ENCODE measurements around the gene LMF2.
A peak's percentile ranks its signal among the peaks of the same experiment; 100 is the strongest.
"Not testable (repeated sequence)": the region's sequence is repeated elsewhere in the genome, so short reads cannot be mapped to it uniquely, and the experiment has no call there.

The LMF2 gene

GRCh38 chr22:50507421-50507990 is at the start of gene LMF2:
LMF2 (minus strand) TSS chr22:50507702; CDS start chr22:50507675, 27 bp downstream.
- DNase-seq: peak; percentile 55

GRCh38 chr22:50556703-50557102 is 49.2 kb upstream of the LMF2 start:
- DNase-seq: no peak

DNA sequence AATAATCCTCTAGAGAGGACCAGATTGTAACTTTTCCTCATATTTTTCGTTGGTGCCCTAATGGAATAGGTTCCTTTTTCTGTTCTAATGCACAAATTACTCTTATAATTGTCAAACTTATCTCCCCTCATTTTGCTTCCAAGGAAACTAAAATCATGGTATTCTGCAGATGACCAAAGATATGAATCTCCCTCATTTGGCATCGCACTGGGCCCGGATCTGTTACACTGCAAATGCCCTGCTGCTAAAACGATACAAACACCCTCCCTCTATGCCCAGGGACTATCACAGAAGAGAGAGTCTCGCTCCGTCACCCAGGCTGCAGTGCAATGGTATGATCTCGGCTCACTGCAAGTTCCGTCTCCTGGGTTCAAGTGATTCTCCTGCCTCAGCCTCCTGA is 45.8 kb upstream of the LMF2 start:
- no peak for DNase-seq

DNA sequence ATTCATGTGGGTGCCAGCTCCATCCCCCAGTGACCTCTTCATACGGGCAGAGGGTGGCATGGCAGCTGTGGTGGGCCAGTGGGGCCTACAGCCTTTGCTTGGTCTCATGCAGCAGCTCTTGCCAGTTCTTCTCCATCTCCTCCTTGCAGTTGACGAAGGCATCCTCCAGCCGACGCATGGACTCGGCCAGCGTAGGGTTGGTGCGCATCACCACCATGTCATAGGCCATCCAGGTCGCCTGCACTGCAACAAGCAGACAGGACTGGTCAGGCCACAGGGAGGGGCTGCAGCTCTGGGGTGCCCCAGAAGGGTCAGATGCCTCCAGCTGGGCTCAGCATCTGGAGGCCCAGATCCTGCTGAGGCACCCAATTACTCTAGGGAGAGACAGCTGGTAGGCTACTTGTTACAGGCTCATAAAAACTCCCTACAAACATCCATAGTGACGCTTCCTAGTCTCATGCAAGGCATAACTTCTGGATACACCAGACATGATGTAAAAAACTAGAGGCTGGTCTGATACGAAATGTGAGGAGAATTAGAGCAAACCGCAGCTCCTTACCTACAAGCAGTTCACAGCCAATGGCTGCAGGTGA is 43.8 kb upstream of the LMF2 start:
- no peak for DNase-seq

DNA sequence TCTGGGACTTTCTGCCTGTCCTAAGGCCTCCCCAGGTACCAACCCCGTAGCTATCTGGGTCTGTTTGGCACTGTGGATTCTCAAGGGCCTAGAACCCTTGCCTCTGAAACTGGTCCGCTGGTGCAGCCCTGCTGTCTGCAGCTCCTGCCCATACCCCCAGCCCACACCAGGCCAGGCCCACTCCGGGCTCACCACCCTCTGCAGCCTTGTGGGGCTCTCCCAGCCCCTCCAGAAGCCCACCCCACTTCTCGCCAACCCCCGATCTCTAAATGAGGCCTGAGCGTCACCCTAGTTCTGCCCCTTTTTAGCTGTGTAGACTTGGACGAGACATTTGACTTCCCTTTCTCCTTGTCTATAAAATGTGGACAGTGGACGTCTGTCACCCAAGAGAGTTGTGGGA is 42.9 kb upstream of the LMF2 start:
- DNase-seq: no peak

DNA sequence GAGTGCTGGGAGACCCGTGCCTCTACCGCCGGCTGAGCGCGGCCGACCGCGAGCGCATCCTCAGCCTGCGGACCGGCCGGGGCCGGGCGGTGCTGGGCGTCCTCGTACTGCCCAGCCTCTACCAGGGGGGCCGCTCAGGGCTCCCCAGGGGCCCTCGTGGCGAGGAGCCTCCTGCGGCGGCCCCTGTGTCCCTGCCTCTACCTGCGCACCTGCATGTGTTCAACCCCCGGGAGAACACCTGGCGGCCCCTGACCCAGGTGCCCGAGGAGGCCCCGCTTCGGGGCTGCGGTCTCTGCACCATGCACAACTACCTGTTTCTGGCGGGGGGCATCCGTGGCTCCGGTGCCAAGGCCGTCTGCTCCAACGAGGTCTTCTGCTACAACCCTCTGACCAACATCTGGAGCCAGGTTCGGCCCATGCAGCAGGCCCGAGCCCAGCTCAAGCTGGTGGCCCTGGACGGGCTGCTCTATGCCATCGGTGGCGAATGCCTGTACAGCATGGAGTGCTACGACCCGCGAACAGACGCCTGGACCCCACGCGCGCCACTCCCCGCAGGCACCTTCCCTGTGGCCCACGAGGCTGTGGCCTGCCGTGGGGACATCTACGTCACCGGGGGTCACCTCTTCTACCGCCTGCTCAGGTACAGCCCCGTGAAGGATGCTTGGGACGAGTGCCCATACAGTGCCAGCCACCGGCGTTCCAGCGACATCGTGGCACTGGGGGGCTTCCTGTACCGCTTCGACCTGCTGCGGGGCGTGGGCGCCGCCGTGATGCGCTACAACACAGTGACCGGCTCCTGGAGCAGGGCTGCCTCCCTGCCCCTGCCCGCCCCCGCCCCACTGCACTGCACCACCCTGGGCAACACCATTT is 41.7 kb upstream of the LMF2 start:
- no peak for DNase-seq

GRCh38 chr22:50548040-50548920 is 40.8 kb upstream of the LMF2 start:
- DNase-seq: no peak

DNA sequence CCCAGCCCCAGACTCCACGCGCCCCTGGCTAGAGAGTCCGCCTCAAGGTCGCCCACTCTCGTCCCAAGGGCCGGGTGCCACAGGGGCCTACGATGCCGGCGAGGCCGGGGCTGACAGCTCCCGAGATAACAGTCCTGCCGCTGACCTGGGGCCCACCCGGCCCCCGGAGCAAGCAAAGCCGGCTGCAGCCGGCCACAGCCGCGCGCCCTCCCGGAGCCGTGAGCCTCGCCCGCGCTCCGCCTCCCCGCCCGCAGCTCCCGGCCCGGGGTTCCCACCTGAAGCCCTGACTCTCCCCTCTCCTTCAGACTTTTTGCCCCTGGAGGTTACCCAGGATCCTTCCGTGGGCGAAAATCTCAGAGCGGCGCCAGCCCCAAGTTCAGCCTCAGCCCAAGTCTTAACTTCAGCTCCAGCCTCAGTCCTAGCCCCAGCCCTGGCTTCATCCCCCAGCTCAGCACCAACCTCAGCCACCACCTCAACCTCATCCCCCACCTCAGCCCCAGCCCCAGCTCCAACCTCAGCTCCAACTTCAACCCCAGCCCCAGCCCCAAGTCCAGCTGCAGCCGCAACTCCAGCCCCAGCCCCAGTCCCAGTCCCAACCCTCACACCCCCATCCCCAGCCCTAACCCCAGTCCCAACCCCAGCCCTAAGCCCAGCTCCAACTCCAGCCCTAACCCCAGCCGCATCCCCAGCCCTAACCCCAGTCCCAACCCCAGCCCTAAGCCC is 39.9 kb upstream of the LMF2 start:
- DNase-seq: no peak

- no peak for DNase-seq
Observed at GRCh38 chr22:50546326-50547262, 39.1 kb upstream of the LMF2 start.

GRCh38 chr22:50545522-50546325 is 38.2 kb upstream of the LMF2 start, which contains the start of gene KLHDC7B:
KLHDC7B (plus strand) TSS chr22:50545899; CDS start chr22:50546244, 345 bp downstream.
- DNase-seq: no peak

DNA sequence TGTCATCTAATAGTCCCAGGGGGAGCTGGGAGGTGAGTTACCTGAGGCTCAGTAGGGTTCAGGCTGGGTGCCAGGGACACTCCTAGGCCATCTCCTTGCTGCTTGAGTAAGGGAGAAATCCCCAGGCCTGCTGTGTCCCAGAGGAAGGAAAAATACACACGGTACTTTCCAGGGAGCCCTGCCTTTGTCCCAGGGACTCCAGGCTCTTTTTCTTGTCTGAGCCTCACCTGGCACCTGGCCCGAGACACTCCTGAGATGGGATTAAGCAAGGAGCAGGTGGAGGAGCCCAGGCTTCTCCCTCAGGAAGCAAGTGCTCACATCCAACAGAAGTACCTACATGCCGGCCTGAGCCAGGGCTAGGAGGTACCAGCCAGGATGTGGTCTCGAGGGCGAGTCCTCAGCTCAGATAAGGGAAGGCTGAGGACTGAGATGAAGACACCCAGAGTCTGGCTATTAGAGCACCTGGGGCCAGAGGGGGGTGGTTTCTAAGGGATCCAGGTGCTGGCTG is 37.3 kb upstream of the LMF2 start:
- DNase-seq: no peak

DNA sequence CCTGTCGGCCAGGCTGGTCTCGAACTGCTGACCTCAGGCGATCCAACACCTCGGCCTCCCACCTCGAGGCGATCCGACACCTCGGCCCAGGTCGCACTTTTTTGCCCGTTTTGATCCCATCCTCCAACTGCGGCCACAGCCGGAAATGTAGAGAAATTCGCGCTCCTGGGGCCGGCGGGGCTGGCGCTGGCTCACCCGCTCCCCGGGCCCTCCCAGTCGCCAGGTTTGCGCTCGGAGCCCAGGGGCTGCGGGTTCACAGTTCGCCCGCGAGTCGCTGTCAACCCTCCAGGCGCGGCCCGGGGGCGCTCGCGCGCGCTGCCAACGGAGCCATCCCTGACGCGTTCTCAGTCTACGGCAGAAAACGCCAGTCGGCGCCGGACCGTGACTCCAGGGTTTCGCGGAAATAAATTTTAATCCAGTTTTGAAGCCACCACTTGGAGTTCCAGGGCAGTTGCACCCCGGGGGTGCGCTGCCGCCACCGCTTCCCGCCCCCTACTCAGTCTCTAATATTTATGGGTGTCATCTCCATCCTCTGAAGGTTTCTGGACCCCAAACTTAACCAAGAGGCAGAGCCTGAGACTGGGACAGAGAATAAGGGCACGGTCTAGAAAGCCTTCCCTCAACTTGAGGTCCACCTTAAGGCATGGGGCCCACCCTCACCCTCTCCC is 36.7 kb upstream of the LMF2 start:
- DNase-seq: peak; percentile 3

- no peak for DNase-seq
Observed at GRCh38 chr22:50542416-50542927, 35.0 kb upstream of the LMF2 start.

GRCh38 chr22:50541667-50542026 is 34.1 kb upstream of the LMF2 start:
- not testable (repeated sequence) for DNase-seq

GRCh38 chr22:50540381-50540780 is 32.9 kb upstream of the LMF2 start:
- no peak for DNase-seq

- DNase-seq: no peak
Observed at GRCh38 chr22:50537765-50538164, 30.3 kb upstream of the LMF2 start.

- DNase-seq: no peak
Observed at GRCh38 chr22:50536226-50536625, 28.7 kb upstream of the LMF2 start.

DNA sequence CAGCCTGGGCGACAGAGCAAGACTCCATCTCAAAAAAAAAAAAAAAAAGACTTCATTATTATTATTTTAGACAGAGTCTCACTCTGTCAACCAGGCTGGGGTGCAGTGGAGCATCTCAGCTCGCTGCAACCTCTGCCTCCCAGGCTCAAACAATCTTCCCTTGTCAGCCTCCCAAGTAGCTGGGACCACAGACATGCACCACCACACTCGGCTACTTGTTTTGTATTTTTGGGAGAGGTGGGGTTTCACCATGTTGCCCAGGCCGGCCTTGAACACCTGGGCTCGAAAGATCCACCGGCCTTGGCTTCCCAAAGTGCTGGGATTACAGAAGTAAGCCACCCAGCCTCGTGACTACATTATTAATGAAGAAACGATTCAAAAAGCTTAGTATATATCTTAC is 27.6 kb upstream of the LMF2 start:
- no peak for DNase-seq
